ENCODE data around the gene ROBO1. TPM values are rescaled to one million over a fixed set of nuclear protein-coding genes. Genes with fewer than 3 reads are reported as not detected.
A peak's percentile ranks its signal among the peaks of the same experiment; 100 is the strongest.

The ROBO1 gene
- total and polyA plus RNA-seq, 2 donors (not counting 1 experiment from before 2014, with no cell fraction given), result 0.27 to 3.2 TPM

- CTCF ChIA-PET, result interaction anchor here (1.5 kb wide), 1 partner anchor 14 kb away, joined by 3 read pairs; no protein-coding TSS in a partner anchor
- DNase-seq (no peak), ATAC-seq (ENCODE audit: low read depth) (no peak)
- Histone ChIP-seq H3K27ac (ENCODE audit: low read length in 2 of 2) (no peak overlapping the region), H2AFZ (ENCODE audit: insufficient read depth, low read depth, low read length, poor library complexity, severe bottlenecking) (no peak overlapping the region), H3K79me2 (ENCODE audit: control insufficient read depth, insufficient read depth, low read length) (no peaks in the 10 kb centered on the region), H3K27me3 (replicated peaks in 1 of 4; ENCODE audit: control extremely low read depth in 1 of 4, control insufficient read depth in 3 of 4, insufficient read depth in 4 of 4, low read length in 3 of 4) (no peaks in the 10 kb centered on the region), H3K4me1 (ENCODE audit: control insufficient read depth in 2 of 2, insufficient read depth in 2 of 2, low read length in 2 of 2) (no peaks in the 10 kb centered on the region), H3K9me3 (ENCODE audit: control extremely low read depth in 1 of 3, control insufficient read depth in 2 of 3, insufficient read depth in 1 of 3, low read length in 2 of 3) (no peaks in the 10 kb centered on the region), H4K20me1 (ENCODE audit: control insufficient read depth, insufficient read depth, low read length, poor library complexity, severe bottlenecking) (no peaks in the 10 kb centered on the region), H3K36me3 (replicated peaks in 1 of 2; ENCODE audit: control extremely low read depth in 1 of 2, control insufficient read depth in 1 of 2, extremely low read depth in 1 of 2, insufficient read depth in 2 of 2, low read length in 1 of 2) (no peaks in the 10 kb centered on the region), H3K4me2 (replicated peaks; ENCODE audit: low read depth, low read length, poor library complexity, severe bottlenecking) (no peak overlapping the region), H3K4me3 (ENCODE audit: control extremely low read depth in 1 of 5, extremely low read depth in 1 of 5, insufficient read depth in 1 of 5, low read depth in 2 of 5, low read length in 4 of 5) (no peak overlapping the region), H3K9ac (ENCODE audit: low read length) (no peak overlapping the region)
- POLR2A ChIA-PET, result no interaction called here
- H3K27ac Mint-ChIP-seq, result no peak overlapping the region
- no peak overlapping the region for H3K4me3 Mint-ChIP-seq
- no peaks in the 10 kb centered on the region for H3K9me3 Mint-ChIP-seq (ENCODE audit: insufficient read depth)
- H3K27me3 Mint-ChIP-seq, result no peaks in the 10 kb centered on the region
- TF ChIP-seq, protein P1, sequence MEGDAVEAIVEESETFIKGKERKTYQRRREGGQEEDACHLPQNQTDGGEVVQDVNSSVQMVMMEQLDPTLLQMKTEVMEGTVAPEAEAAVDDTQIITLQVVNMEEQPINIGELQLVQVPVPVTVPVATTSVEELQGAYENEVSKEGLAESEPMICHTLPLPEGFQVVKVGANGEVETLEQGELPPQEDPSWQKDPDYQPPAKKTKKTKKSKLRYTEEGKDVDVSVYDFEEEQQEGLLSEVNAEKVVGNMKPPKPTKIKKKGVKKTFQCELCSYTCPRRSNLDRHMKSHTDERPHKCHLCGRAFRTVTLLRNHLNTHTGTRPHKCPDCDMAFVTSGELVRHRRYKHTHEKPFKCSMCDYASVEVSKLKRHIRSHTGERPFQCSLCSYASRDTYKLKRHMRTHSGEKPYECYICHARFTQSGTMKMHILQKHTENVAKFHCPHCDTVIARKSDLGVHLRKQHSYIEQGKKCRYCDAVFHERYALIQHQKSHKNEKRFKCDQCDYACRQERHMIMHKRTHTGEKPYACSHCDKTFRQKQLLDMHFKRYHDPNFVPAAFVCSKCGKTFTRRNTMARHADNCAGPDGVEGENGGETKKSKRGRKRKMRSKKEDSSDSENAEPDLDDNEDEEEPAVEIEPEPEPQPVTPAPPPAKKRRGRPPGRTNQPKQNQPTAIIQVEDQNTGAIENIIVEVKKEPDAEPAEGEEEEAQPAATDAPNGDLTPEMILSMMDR (IDR thresholded peaks at IDR 0.05), result no peak
- no peak for TF ChIP-seq EZH2 (IDR thresholded peaks at IDR 0.05; ENCODE audit: borderline replicate concordance, insufficient read depth, low read depth, low read length, poor library complexity, severe bottlenecking)
- WGBS (ENCODE audit: insufficient coverage), result 100% methylated on average over 2 of the region's 6 CpGs
- no peaks in the 10 kb centered on the region for H3K4me1 Mint-ChIP-seq
- intact Hi-C loops (cut with micrococcal nuclease), result no loop called here
Observed at GRCh38 chr3:78660957-78661356, 1106.8 kb downstream of the ROBO1 start.

DNA sequence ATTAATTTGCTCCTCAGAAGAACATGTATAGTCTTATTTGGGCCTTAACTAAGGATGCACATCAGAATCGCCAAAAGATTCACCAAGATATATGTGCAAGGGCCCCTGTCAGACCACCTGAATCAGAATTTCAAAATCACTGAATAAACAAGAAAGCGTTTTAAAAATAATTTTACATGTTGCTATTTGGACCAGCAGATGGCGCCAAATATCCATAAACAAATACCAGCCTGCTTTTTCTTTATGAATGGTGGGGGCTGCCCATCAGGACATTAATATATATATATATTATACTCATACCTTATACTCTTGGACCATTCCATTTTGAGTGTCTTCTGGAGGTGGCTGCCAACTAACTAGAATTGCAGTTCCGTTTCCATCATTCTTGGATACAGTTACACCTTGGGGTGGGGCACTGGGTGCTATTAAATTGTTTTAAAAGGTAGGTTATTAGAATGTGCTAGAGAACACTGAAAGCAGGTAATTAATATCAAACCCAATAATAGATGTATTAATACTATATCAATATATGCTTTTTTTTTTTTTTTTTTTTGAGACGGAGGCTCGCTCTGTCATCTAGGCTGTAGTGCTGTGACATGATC, 1108.3 kb downstream of the ROBO1 start:
- H3K79me2 ChIP-seq (ENCODE audit: control insufficient read depth, insufficient read depth, low read length), result no peaks in the 10 kb centered on the region
- no peak overlapping the region for H3K4me3 ChIP-seq (ENCODE audit: control extremely low read depth in 1 of 5, extremely low read depth in 1 of 5, insufficient read depth in 1 of 5, low read depth in 2 of 5, low read length in 4 of 5)
- peak; percentile 27 for DNase-seq
- CTCF ChIA-PET, result no interaction called here
- intact Hi-C loops (cut with micrococcal nuclease), result loop anchor here (2.0 kb wide), 1 partner anchor 373 kb away; no protein-coding TSS in a partner anchor
- no peaks in the 10 kb centered on the region for H3K27me3 Mint-ChIP-seq
- H4K20me1 ChIP-seq (ENCODE audit: control insufficient read depth, insufficient read depth, low read length, poor library complexity, severe bottlenecking), result no peaks in the 10 kb centered on the region
- H3K4me1 ChIP-seq (ENCODE audit: control insufficient read depth in 2 of 2, insufficient read depth in 2 of 2, low read length in 2 of 2), result no peaks in the 10 kb centered on the region
- POLR2A ChIA-PET, result no interaction called here
- no CpG with 5 or more reads among the region's 6 CpGs for WGBS (ENCODE audit: insufficient coverage)
- H3K4me2 ChIP-seq (replicated peaks; ENCODE audit: low read depth, low read length, poor library complexity, severe bottlenecking), result no peak overlapping the region
- no peaks in the 10 kb centered on the region for H3K27me3 ChIP-seq (replicated peaks in 1 of 4; ENCODE audit: control extremely low read depth in 1 of 4, control insufficient read depth in 3 of 4, insufficient read depth in 4 of 4, low read length in 3 of 4)
- H3K4me3 Mint-ChIP-seq, result no peak overlapping the region
- no peaks in the 10 kb centered on the region for H3K36me3 ChIP-seq (replicated peaks in 1 of 2; ENCODE audit: control extremely low read depth in 1 of 2, control insufficient read depth in 1 of 2, extremely low read depth in 1 of 2, insufficient read depth in 2 of 2, low read length in 1 of 2)
- H3K4me1 Mint-ChIP-seq, result no peaks in the 10 kb centered on the region
- H2AFZ ChIP-seq (ENCODE audit: insufficient read depth, low read depth, low read length, poor library complexity, severe bottlenecking), result no peak overlapping the region
- no peak for TF ChIP-seq EZH2 (IDR thresholded peaks at IDR 0.05; ENCODE audit: borderline replicate concordance, insufficient read depth, low read depth, low read length, poor library complexity, severe bottlenecking)
- TF ChIP-seq, protein P1 (IDR thresholded peaks at IDR 0.05), result peak; percentile 74
- ATAC-seq (ENCODE audit: low read depth), result no peak
- H3K9me3 Mint-ChIP-seq (ENCODE audit: insufficient read depth), result no peaks in the 10 kb centered on the region
- H3K27ac Mint-ChIP-seq, result no peak overlapping the region
- no peak overlapping the region for H3K9ac ChIP-seq (ENCODE audit: low read length)
- no peak overlapping the region for H3K27ac ChIP-seq (ENCODE audit: low read length in 2 of 2)
- no peaks in the 10 kb centered on the region for H3K9me3 ChIP-seq (ENCODE audit: control extremely low read depth in 1 of 3, control insufficient read depth in 2 of 3, insufficient read depth in 1 of 3, low read length in 2 of 3)

Data from B cell (primary cell).